Measurements from ENCODE around the gene NONO. TPM values are rescaled to one million over a fixed set of nuclear protein-coding genes. Genes with fewer than 3 reads are reported as not detected.
A peak's percentile ranks its signal among the peaks of the same experiment; 100 is the strongest.
"Not testable (repeated sequence)": the region's sequence is repeated elsewhere in the genome, so short reads cannot be mapped to it uniquely, and the experiment has no call there.

Gene NONO
- total RNA-seq, 2 experiments from 2014 or later, result 438 to 466 TPM

- no peaks in the 10 kb centered on the region for H3K36me3 Mint-ChIP-seq
- H3K27ac Mint-ChIP-seq, result peak overlapping the region; percentile 94
- DNase-seq, result no peak
- H3K4me3 Mint-ChIP-seq, result peak overlapping the region; percentile 90
- no peak for ATAC-seq (ENCODE audit: low read depth)
- H3K4me1 Mint-ChIP-seq, result peaks cover 17% of the 10 kb centered on the region
- POLR2A ChIA-PET, result interaction anchor here (5.1 kb wide), 1 partner anchor 28 kb away, joined by 43 read pairs; the partner anchor contains the start of gene NONO
- H3K9me3 Mint-ChIP-seq, result no peaks in the 10 kb centered on the region
- H3K27me3 Mint-ChIP-seq, result no peaks in the 10 kb centered on the region
These were observed 27.4 kb upstream of the NONO start for GRCh38 chrX:71256051-71256450.

DNA sequence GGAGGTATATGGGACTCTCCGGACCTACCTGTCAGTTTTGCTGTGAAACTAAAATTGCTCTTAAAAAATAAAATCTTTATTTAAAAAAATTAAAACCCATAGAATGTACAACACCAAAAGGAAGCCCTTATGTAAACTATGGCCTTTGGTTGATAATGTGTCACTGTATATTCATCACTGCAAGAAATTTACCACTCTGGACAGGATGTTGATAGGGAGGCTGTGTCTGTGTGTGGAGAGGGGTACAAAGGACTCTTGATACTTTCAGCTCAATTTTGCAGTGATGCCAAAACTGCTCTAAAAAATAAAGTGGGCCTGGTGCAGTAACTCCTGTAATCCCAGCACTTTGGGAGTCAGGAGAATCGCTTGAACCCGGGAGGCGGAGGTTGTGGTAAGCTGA, 26.6 kb upstream of the NONO start:
- Mint-ChIP-seq H3K4me3 (no peak overlapping the region), H3K4me1 (peaks cover 11% of the 10 kb centered on the region), H3K36me3 (no peaks in the 10 kb centered on the region), H3K9me3 (no peaks in the 10 kb centered on the region), H3K27ac (no peak overlapping the region), H3K27me3 (no peaks in the 10 kb centered on the region)
- POLR2A ChIA-PET, result interaction anchor here (5.1 kb wide), 1 partner anchor 27 kb away, joined by 43 read pairs; the partner anchor contains the start of gene NONO
- ATAC-seq (ENCODE audit: low read depth) (no peak), DNase-seq (no peak)

- ATAC-seq (ENCODE audit: low read depth); H3K27me3 Mint-ChIP-seq; H3K27ac Mint-ChIP-seq; H3K9me3 Mint-ChIP-seq; H3K4me3 Mint-ChIP-seq; H3K4me1 Mint-ChIP-seq; POLR2A ChIA-PET; DNase-seq; H3K36me3 Mint-ChIP-seq: not testable (repeated sequence)
These were observed 14.8 kb upstream of the NONO start for GRCh38 chrX:71268624-71269023.

DNA sequence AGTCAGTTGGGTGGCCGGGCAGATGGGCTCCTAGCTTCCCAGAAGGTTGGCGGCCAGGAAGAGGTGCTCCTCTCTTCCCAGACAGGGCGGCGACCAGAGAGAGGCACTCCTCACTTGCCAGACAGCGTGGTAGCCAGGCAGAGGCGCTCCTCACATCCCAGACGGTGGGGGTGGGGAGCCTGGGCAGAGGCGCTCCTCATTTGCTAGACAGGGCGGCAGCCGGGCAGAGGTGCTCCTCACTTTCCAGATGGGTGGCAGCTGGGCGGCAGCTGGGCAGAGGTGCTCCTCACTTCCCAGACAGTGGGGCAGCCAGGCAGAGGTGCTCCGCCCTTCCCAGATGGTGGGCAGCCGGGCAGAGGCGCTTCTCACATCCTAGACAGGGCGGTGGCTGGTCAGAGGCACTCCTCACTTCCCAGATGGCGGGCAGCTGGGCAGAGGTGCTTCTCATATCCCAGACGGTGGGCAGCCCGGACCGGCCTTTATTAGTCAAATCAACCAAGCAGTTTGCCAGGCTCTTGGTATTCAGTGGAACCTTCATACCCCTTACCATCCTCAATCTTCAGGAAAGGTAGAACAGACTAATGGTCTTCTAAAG, 13.5 kb upstream of the NONO start:
- ATAC-seq (ENCODE audit: low read depth) (no peak), DNase-seq (no peak)
- no peak overlapping the region for H3K4me3 Mint-ChIP-seq
- POLR2A ChIA-PET, result no interaction called here
- no peaks in the 10 kb centered on the region for H3K9me3 Mint-ChIP-seq
- no peak overlapping the region for H3K27ac Mint-ChIP-seq
- no peaks in the 10 kb centered on the region for H3K27me3 Mint-ChIP-seq
- H3K36me3 Mint-ChIP-seq, result peaks cover 1% of the 10 kb centered on the region
- H3K4me1 Mint-ChIP-seq, result no peaks in the 10 kb centered on the region

DNA sequence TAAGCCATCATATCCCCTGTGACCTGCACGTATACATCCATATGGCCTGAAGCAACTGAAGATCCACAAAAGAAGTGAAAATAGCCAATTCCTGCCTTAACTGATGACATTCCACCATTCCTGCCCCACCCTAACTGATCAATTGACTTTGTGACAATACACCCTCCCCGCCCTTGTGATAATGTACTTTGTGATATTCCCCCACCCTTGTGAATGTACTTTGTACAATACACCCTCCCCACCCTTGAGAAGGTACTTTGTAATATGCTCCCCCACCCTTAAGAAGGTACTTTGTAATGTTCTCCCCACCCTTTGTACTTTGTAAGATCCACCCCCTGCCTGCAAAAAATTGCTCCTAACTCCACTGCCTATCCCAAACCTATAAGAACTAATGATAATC, 11.1 kb upstream of the NONO start:
- H3K9me3 Mint-ChIP-seq; H3K4me1 Mint-ChIP-seq; POLR2A ChIA-PET; H3K4me3 Mint-ChIP-seq; H3K36me3 Mint-ChIP-seq; H3K27me3 Mint-ChIP-seq; ATAC-seq (ENCODE audit: low read depth); H3K27ac Mint-ChIP-seq; DNase-seq: not testable (repeated sequence)

DNA sequence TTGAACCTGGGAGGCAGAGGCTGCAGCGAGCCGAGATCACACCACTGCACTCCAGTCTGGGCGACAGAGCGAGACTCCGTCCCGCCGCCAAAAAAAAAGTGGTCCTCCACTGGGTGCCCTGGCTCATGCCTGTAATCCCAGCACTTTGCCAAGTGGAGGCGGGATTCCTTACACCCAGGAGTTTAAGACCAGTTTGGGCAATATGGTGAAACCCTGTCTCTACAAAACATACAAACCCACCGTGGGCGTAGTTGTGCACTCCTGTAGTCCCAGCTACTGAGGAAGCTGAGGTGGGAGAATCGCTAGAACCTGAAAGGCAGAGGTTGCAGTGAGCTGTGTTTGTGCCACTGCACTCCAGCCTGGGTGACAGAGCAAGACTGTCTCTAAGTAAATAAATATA, 2.1 kb upstream of the NONO start:
- DNase-seq; H3K4me3 Mint-ChIP-seq; H3K27ac Mint-ChIP-seq; H3K27me3 Mint-ChIP-seq; H3K9me3 Mint-ChIP-seq; POLR2A ChIA-PET; H3K36me3 Mint-ChIP-seq; ATAC-seq (ENCODE audit: low read depth): not testable (repeated sequence)
- peaks cover 16% of the 10 kb centered on the region for H3K4me1 Mint-ChIP-seq

GRCh38 chrX:71282514-71283402, 677 bp upstream of the NONO start:
- peak overlapping the region; percentile 93 for H3K4me3 Mint-ChIP-seq
- H3K27me3 Mint-ChIP-seq, result no peaks in the 10 kb centered on the region
- peak overlapping the region; percentile 99 for H3K27ac Mint-ChIP-seq
- ATAC-seq (ENCODE audit: low read depth) (peak; percentile 51), DNase-seq (no peak)
- POLR2A ChIA-PET, result interaction anchor here (0.6 to 2.4 kb wide), 19 partner anchors 9 to 339 kb away, joined by 3 to 43 read pairs (median 5); partner anchors contain the start of genes CXCR3, IL2RG, OGT and SNX12
- H3K4me1 Mint-ChIP-seq, result peaks cover 18% of the 10 kb centered on the region
- H3K36me3 Mint-ChIP-seq, result peaks cover 8% of the 10 kb centered on the region
- H3K9me3 Mint-ChIP-seq, result no peaks in the 10 kb centered on the region

DNA sequence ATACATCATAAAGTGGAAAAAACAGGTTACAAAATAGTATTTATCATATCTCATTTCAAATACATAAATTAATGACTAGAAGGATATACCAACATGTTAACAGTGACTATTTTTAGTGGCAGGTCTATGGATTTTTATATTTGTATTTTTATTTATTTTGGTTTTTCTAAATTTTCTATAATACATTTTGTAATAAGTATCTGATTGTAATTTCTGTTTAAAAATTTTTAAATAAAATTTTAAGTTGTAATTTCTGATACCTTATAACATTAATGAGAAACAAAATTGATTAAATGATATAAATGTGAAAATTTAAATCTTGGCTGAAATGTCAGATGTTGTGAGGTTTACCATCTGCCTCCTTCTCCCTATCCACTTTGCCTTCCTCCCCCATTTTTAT, 2.5 kb downstream of the NONO start:
- POLR2A ChIA-PET, result no interaction called here

DNA sequence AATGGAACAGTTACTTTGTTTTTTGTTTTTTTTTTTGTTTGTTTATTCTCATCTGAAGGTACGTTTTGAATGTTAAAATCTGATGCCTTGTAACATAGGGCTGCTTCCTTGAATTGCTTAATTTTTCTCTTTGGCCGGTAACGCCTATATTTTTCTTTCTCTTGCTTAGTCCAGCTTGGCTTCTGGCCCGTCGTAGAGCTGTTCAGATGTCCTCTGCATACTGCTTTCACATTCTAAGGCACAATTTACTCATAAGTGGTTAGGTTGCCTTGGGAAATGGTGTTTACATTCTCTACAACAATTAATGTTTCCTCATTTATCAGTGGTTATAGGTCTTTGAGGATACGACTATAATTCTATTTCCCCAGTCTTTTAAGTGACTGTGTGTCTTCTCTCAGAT, 7.9 kb downstream of the NONO start:
- DNase-seq, result no peak
- no peak overlapping the region for H3K4me3 Mint-ChIP-seq
- no peak overlapping the region for H3K27ac Mint-ChIP-seq
- H3K4me1 Mint-ChIP-seq, result peaks cover 6% of the 10 kb centered on the region
- H3K27me3 Mint-ChIP-seq, result no peaks in the 10 kb centered on the region
- POLR2A ChIA-PET, result no interaction called here
- peaks cover 12% of the 10 kb centered on the region for H3K36me3 Mint-ChIP-seq
- ATAC-seq (ENCODE audit: low read depth), result no peak
- H3K9me3 Mint-ChIP-seq, result no peaks in the 10 kb centered on the region

More for the DNA sequence above, 2.5 kb downstream of the NONO start:
- Mint-ChIP-seq H3K27me3 (no peaks in the 10 kb centered on the region), H3K9me3 (no peaks in the 10 kb centered on the region), H3K4me3 (peak overlapping the region; percentile 93), H3K27ac (peak overlapping the region; percentile 25), H3K36me3 (peaks cover 11% of the 10 kb centered on the region), H3K4me1 (peaks cover 14% of the 10 kb centered on the region)
- no peak for DNase-seq
- ATAC-seq (ENCODE audit: low read depth), result no peak

DNA sequence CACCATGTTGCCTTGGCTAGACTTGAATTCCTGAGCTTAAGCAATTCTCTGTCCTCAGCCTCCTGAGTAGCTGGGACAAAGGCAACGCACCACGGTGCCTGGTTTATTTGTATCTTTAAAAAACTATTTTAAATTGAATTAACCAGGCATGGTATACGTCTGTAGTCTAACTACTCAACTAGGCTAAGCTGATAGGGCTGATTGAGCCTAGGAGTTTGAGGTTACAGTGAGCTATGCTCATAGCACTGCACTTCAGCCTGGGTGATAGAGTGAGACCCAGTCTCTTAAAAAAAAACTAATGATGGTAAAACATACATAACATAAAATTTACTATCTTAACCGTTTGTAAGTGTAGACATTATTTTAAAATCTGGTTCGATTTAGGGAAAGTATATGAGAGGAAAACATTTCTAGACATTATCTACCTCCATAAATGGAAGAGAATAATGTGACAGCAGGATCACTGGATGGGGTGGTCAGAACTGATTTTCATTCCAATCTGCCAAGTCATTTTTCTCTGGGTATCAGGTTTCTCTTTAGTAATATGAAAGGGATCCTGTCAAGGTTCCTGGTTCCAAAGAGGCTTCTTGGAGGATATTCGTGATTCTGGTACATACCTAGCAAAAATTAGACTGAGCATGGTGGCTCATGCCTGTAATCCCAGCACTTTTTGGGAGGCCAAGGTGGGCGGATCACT, 9.4 kb downstream of the NONO start:
- Mint-ChIP-seq H3K4me1 (peaks cover 4% of the 10 kb centered on the region), H3K27ac (no peak overlapping the region), H3K27me3 (no peaks in the 10 kb centered on the region), H3K36me3 (peaks cover 22% of the 10 kb centered on the region), H3K9me3 (no peaks in the 10 kb centered on the region), H3K4me3 (no peak overlapping the region)
- ATAC-seq (ENCODE audit: low read depth) (no peak), DNase-seq (no peak)
- POLR2A ChIA-PET, result interaction anchor here (0.8 kb wide), 1 partner anchor 9 kb away, joined by 5 read pairs; the partner anchor contains the start of gene NONO

GRCh38 chrX:71296806-71297205, 13.4 kb downstream of the NONO start:
- peaks cover 28% of the 10 kb centered on the region for H3K36me3 Mint-ChIP-seq
- POLR2A ChIA-PET, result no interaction called here

GRCh38 chrX:71298119-71298518, 14.7 kb downstream of the NONO start:
- ATAC-seq (ENCODE audit: low read depth) (no peak), DNase-seq (no peak)
- H3K4me3 Mint-ChIP-seq, result no peak overlapping the region
- H3K9me3 Mint-ChIP-seq, result no peaks in the 10 kb centered on the region
- peaks cover 28% of the 10 kb centered on the region for H3K36me3 Mint-ChIP-seq
- H3K27ac Mint-ChIP-seq, result no peak overlapping the region
- POLR2A ChIA-PET, result interaction anchor here (0.6 to 1.3 kb wide), 2 partner anchors 15 to 31 kb away, joined by 3 to 8 read pairs; partner anchors contain the start of gene NONO
- peaks cover 11% of the 10 kb centered on the region for H3K4me1 Mint-ChIP-seq
- no peaks in the 10 kb centered on the region for H3K27me3 Mint-ChIP-seq

More at GRCh38 chrX:71296806-71297205, 13.4 kb downstream of the NONO start:
- H3K4me1 Mint-ChIP-seq, result peaks cover 2% of the 10 kb centered on the region
- H3K9me3 Mint-ChIP-seq, result no peaks in the 10 kb centered on the region
- H3K27me3 Mint-ChIP-seq, result no peaks in the 10 kb centered on the region
- no peak overlapping the region for H3K4me3 Mint-ChIP-seq
- no peak for DNase-seq
- no peak for ATAC-seq (ENCODE audit: low read depth)
- no peak overlapping the region for H3K27ac Mint-ChIP-seq

- H3K4me3 Mint-ChIP-seq; ATAC-seq (ENCODE audit: low read depth); POLR2A ChIA-PET; H3K27me3 Mint-ChIP-seq; H3K27ac Mint-ChIP-seq; H3K9me3 Mint-ChIP-seq; DNase-seq: not testable (repeated sequence)
- Mint-ChIP-seq H3K4me1 (peaks cover 14% of the 10 kb centered on the region), H3K36me3 (peaks cover 33% of the 10 kb centered on the region)
These were observed 16.6 kb downstream of the NONO start for GRCh38 chrX:71300064-71300463.
